Endothelial cell of umbilical vein (primary cell): ENCODE data around the gene B3GALT5. TPM values are rescaled to one million over a fixed set of nuclear protein-coding genes. Genes with fewer than 3 reads are reported as not detected.

Experiments
- BruUV-seq: library from RNA; stranded (reverse); fragments of 400-500 nt; replicated peaks from 2 replicates; lab custom pipeline; 2021; lab: Mats Ljungman, UMichigan
- CTCF ChIA-PET: fragments of 300-600, 350-600 bp; sonication (Branson Sonifier 250); formaldehyde crosslinking; loops from one replicate; lab custom pipeline; 2021; ENCODE audit warnings: antibody characterized with exemption, inconsistent platforms; lab: Charles Lee
- POLR2A ChIA-PET: fragments of 300-600, 350-600 bp; sonication (Branson Sonifier 250); formaldehyde crosslinking; loops from one replicate; lab custom pipeline; 2021; ENCODE audit warnings: antibody characterized with exemption, inconsistent platforms; lab: Charles Lee
- DNase-seq: peaks from one replicate; pipeline ENCODE4 v3.0.0-alpha.2; 2011; ENCODE audit warnings: low read depth, low spot score
- FAIRE-seq: peaks from 2 replicates; lab custom pipeline; 2011; peaks lifted over from hg19 to GRCh38; lab: Jason Lieb, UNC
- H2AFZ ChIP-seq: 2 replicates; pipeline ENCODE4 v1.6.0; 2012; ENCODE audit warnings: low read depth, low read length, control low read depth, inconsistent platforms
- H3K27ac ChIP-seq: 2 replicates; pipeline ENCODE4 v1.5.1; 2011; ENCODE audit warnings: low read depth, mild to moderate bottlenecking, control low read depth, low read length, moderate library complexity; ENCODE audit not compliant: insufficient read depth
- H3K27me3 ChIP-seq, 2 experiments: 2 replicates each; pipeline versions ENCODE4 v1.6.0 to v1.6.1; 2011; ENCODE audit warnings: low read length in 2 of 2, mixed read lengths in 1 of 2; ENCODE audit not compliant: control insufficient read depth in 2 of 2, insufficient read depth in 2 of 2
- H3K36me3 ChIP-seq, 2 experiments: 2 replicates in 1 of 2; 3 replicates in 1 of 2; pipeline ENCODE4 v1.5.1; 2011; ENCODE audit warnings: low read length in 2 of 2, mild to moderate bottlenecking in 1 of 2, moderate library complexity in 1 of 2; ENCODE audit not compliant: control insufficient read depth in 2 of 2, insufficient read depth in 2 of 2; ENCODE audit errors: extremely low read depth in 1 of 2
- H3K4me1 ChIP-seq: 3 replicates; pipeline ENCODE4 v1.5.1; 2011; ENCODE audit warnings: mild to moderate bottlenecking, low read length; ENCODE audit not compliant: control insufficient read depth, insufficient read depth; ENCODE audit errors: extremely low read depth
- H3K4me2 ChIP-seq: 2 replicates; pipeline ENCODE4 v1.6.1; 2011; ENCODE audit warnings: low read length, control low read depth, mixed read lengths; ENCODE audit not compliant: insufficient read depth
- H3K4me3 ChIP-seq, 3 experiments: fragments of 200-600 bp in 1 of 3; sonication (generic), shearing (Covaris generic) in 1 of 3; replicated peaks in 1 of 3; 2 replicates each; pipeline ENCODE4 v1.5.1; 2011 to 2016; ENCODE audit warnings: control low read depth in 3 of 3, low read length in 3 of 3, mild to moderate bottlenecking in 2 of 3, inconsistent platforms in 1 of 3, low read depth in 1 of 3, moderate library complexity in 1 of 3; ENCODE audit not compliant: insufficient read depth in 1 of 3
- H3K79me2 ChIP-seq: 2 replicates; pipeline ENCODE4 v1.6.0; 2012; ENCODE audit warnings: low read length, inconsistent platforms; ENCODE audit not compliant: control insufficient read depth, insufficient read depth
- H3K9ac ChIP-seq: replicated peaks from 2 replicates; pipeline ENCODE3; 2011; ENCODE audit warnings: low read length, control low read depth; ENCODE audit not compliant: insufficient read depth; ENCODE audit errors: extremely low read depth
- H3K9me1 ChIP-seq: replicated peaks from 3 replicates; pipeline ENCODE4 v1.6.0; 2011; ENCODE audit warnings: mild to moderate bottlenecking, low read length; ENCODE audit not compliant: control insufficient read depth, insufficient read depth; ENCODE audit errors: extremely low read depth
- H3K9me3 ChIP-seq: replicated peaks from 2 replicates; pipeline ENCODE4 v1.5.1; 2012; ENCODE audit warnings: low read length, inconsistent platforms; ENCODE audit not compliant: control insufficient read depth, insufficient read depth
- H4K20me1 ChIP-seq: replicated peaks from 2 replicates; pipeline ENCODE3; 2011; ENCODE audit warnings: mild to moderate bottlenecking, low read length; ENCODE audit not compliant: control insufficient read depth, insufficient read depth; ENCODE audit errors: extremely low read depth
- CTCF ChIP-seq, 2 donors: IDR thresholded peaks; 1 replicate in 1 of 2; 2 replicates in 1 of 2; pipeline ENCODE4 v1.5.1; 2011; ENCODE audit warnings: low read length in 2 of 2, mild to moderate bottlenecking in 2 of 2, moderate library complexity in 2 of 2, control low read depth in 1 of 2, inconsistent platforms in 1 of 2, low read depth in 1 of 2; ENCODE audit not compliant: insufficient read depth in 1 of 2; ENCODE audit errors: extremely low read depth in 1 of 2
- EZH2 ChIP-seq: IDR thresholded peaks from 2 replicates; pipeline ENCODE4 v1.6.1; 2012; ENCODE audit warnings: borderline replicate concordance, low read depth, mild to moderate bottlenecking, moderate library complexity, low read length, inconsistent platforms; ENCODE audit not compliant: severe bottlenecking
- FOS ChIP-seq: IDR thresholded peaks from 2 replicates; pipeline ENCODE4 v1.6.1; 2011; ENCODE audit warnings: mild to moderate bottlenecking, low read length, moderate library complexity, borderline replicate concordance; ENCODE audit not compliant: insufficient read depth
- GATA2 ChIP-seq: IDR thresholded peaks from 2 replicates; pipeline ENCODE4 v1.7.0; 2011; ENCODE audit warnings: low read depth, mild to moderate bottlenecking, moderate library complexity, mixed read lengths, low read length; ENCODE audit not compliant: insufficient read length, insufficient read depth
- JUN ChIP-seq: IDR thresholded peaks from 2 replicates; pipeline ENCODE4 v1.6.1; 2011; ENCODE audit warnings: borderline replicate concordance, low read depth; ENCODE audit not compliant: insufficient read length, insufficient read depth
- MAX ChIP-seq: IDR thresholded peaks from 2 replicates; pipeline ENCODE4 v1.6.1; 2011; ENCODE audit not compliant: insufficient read depth, insufficient read length
- MYC ChIP-seq: IDR thresholded peaks from one replicate; pipeline ENCODE4 v1.6.1; 2011; ENCODE audit warnings: mild to moderate bottlenecking, low read depth, low read length
- POLR2A ChIP-seq: IDR thresholded peaks from 2 replicates; pipeline ENCODE4 v1.6.1; 2012; ENCODE audit warnings: low read depth, mild to moderate bottlenecking, control low read depth, low read length
- POLR2AphosphoS5 ChIP-seq: IDR thresholded peaks from 2 replicates; pipeline ENCODE4 v1.6.1; 2012; ENCODE audit warnings: low read depth, mild to moderate bottlenecking, control low read depth, low read length, moderate library complexity; ENCODE audit not compliant: insufficient read depth
- dilution Hi-C: fragments of 300-500 bp; cut with MboI; formaldehyde crosslinking; loops from one replicate; pipeline ENCODE4 v1.15.0; 2019; ENCODE audit warnings: low sequenced_read_pairs; ENCODE audit not compliant: extremely low pct_ligation_motif_present
- intact Hi-C: fragments of 100-400 bp; cut with micrococcal nuclease; formaldehyde crosslinking; loops from one replicate; pipeline ENCODE4 v1.10.0; 2022
- polyA plus RNA-seq, 4 experiments: library from polyadenylated mRNA; depleted of rRNA in 3 of 4; stranded (reverse) in 3 of 4; unstranded in 1 of 4; fragments of >200 nt; gene quantifications; 2 replicates each; pipeline versions ENCODE4 v1.2.1 to v1.2.3, GENCODE V29; 2011 to 2012; ENCODE audit warnings: missing spikeins in 1 of 4
- total RNA-seq: library from RNA; stranded (reverse); gene quantifications from 2 replicates; pipeline ENCODE4 v1.2.3, GENCODE V29; 2021

Gene B3GALT5
- total and polyA plus RNA-seq, 2 donors (not counting 3 experiments of a cell fraction or from before 2014, with no cell fraction given): 0.04 TPM; not detected in 1

- Histone ChIP-seq H3K4me2 (no peak overlapping the region), H3K79me2 (no peaks in the 10 kb centered on the region), H3K27ac (no peak overlapping the region), H3K27me3 (no peaks in the 10 kb centered on the region), H3K9ac (no peak overlapping the region), H3K4me1 (peaks cover 10% of the 10 kb centered on the region), H3K9me3 (no peaks in the 10 kb centered on the region), H3K4me3 (no peak overlapping the region), H3K9me1 (no peaks in the 10 kb centered on the region), H2AFZ (no peak overlapping the region), H3K36me3 (no peaks in the 10 kb centered on the region), H4K20me1 (no peaks in the 10 kb centered on the region)
- no TSS peak for BruUV-seq
- POLR2A ChIA-PET: no interaction called here
- FAIRE-seq (no peak), DNase-seq (no peak)
- intact Hi-C loops: no loop called here
- dilution Hi-C loops: no loop called here
- CTCF ChIA-PET: no interaction called here
- TF ChIP-seq GATA2: no peak
- no peak for TF ChIP-seq POLR2AphosphoS5
- no peak for TF ChIP-seq FOS
- TF ChIP-seq MAX: no peak
- TF ChIP-seq JUN: no peak
- no peak for TF ChIP-seq POLR2A
- no peak for TF ChIP-seq MYC
- TF ChIP-seq CTCF (IDR thresholded peaks at IDR 0.05; ENCODE audit: extremely low read depth in 1 of 2, insufficient read depth in 1 of 2, low read depth in 1 of 2, low read length in 2 of 2): no peak
- TF ChIP-seq EZH2: no peak
Observed at GRCh38 chr21:39655589-39655988, 42.8 kb downstream of the B3GALT5 start.
